Astrocyte of the cerebellum (primary cell): ENCODE data around the gene ZDHHC14.

ENCODE experiments used
- DNase-seq: peaks from one replicate; pipeline ENCODE4 v3.0.0-alpha.2; 2011; ENCODE audit warnings: low read depth
- H3K4me3 ChIP-seq: 2 replicates; pipeline ENCODE4 v1.5.1; 2011; ENCODE audit warnings: mild to moderate bottlenecking, low read depth, low read length, moderate library complexity
- in situ Hi-C: cut with HindIII; loops from 2 replicates; pipeline ENCODE4 v1.10.0; 2017; ENCODE audit warnings: low sequenced_read_pairs
- TF ChIP-seq, protein P1 (sequence below): IDR thresholded peaks from 2 replicates; pipeline ENCODE4 v1.5.1; 2012; ENCODE audit warnings: low read length, low read depth, moderate library complexity, mild to moderate bottlenecking; ENCODE audit errors: missing control alignments

ZDHHC14 gene

DNA sequence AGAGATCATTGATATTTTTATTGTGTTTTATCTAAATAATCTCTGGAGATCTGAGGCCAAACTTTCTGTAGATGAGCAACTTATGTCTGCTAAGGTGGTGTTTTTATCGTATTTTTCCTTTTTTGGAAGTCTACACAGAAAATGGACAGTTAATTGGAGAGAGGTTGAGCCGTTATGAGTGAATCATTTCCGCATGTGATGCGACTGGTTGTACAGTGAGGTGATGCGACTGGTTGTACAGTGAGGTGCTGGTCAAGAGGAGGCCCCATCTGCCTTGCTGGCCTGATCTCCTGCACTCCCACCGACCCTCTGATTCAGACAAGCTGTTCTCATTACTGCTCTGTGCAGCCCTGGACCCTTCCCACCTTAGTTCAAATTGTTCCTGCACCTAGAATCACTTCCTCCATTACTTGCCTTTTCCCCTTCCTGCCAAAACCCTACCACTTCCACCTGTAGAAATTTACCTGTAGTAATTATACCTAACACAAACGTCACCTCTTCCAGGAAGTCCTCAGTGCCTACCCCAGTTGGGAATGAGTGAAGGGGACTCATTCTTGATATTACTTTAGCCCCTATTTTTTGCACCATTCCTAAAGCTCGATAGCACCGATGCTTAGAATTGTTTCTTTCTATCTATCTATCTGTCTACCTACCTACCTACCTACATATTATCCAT lies 100.3 kb downstream of the ZDHHC14 start:
- DNase-seq: no peak
- TF ChIP-seq, protein P1, sequence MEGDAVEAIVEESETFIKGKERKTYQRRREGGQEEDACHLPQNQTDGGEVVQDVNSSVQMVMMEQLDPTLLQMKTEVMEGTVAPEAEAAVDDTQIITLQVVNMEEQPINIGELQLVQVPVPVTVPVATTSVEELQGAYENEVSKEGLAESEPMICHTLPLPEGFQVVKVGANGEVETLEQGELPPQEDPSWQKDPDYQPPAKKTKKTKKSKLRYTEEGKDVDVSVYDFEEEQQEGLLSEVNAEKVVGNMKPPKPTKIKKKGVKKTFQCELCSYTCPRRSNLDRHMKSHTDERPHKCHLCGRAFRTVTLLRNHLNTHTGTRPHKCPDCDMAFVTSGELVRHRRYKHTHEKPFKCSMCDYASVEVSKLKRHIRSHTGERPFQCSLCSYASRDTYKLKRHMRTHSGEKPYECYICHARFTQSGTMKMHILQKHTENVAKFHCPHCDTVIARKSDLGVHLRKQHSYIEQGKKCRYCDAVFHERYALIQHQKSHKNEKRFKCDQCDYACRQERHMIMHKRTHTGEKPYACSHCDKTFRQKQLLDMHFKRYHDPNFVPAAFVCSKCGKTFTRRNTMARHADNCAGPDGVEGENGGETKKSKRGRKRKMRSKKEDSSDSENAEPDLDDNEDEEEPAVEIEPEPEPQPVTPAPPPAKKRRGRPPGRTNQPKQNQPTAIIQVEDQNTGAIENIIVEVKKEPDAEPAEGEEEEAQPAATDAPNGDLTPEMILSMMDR: no peak
- in situ Hi-C loops: no loop called here
- no peak overlapping the region for H3K4me3 ChIP-seq

DNA sequence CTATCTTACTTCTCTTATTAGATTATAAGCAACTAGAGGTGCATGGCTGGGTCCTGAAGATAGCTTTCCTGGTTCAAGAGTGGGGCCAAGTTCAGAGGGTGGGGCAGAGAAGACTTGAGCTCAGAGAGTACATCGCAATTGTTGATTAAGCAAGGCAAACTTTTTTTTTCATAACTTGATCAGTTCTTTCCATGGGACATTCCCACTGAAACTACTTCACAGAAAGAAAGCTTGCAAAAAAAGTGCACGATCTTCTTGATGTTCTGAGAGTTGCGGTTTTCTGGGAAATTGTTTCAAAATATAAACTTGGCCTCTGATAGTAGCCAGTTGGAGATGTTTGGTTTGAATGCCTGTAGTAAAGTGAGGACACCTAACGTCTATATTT lies 100.9 kb downstream of the ZDHHC14 start:
- TF ChIP-seq, protein P1: no peak
- no peak overlapping the region for H3K4me3 ChIP-seq
- no peak for DNase-seq
- in situ Hi-C loops: no loop called here

DNA sequence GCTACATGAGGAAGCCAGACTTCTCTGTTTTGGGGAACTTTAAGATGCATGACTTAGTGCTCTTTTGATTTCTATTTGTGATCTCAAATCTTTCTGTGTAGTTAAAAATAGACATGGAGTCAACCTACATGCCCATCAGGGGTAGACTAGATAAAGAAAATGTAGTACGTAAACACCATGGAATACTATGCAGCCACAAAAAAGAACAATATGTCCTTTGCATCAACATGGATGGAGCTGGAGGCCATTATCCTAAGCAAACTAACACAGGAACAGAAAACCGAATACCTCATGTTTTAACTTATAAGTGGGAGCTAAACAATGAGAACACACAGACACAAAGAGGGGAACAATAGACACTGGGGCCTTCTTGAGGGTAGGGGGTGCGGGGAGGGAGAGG lies 102.8 kb downstream of the ZDHHC14 start:
- no peak for DNase-seq
- in situ Hi-C loops: no loop called here
- no peak overlapping the region for H3K4me3 ChIP-seq
- TF ChIP-seq, protein P1: no peak

DNA sequence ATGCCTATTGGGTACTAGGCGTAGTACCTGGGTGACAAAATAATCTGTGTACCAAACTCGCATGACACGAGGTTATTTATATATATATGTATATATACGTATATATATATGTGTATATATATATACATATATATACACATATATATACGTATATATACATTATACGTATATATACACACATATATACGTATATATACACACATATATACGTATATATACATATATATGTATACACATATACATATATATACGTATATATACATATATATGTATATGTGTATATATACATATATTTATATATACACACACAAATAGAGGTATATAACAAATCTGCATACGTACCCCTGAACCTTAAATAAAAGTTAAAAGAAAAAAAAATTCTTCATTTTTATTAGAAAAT lies 103.2 kb downstream of the ZDHHC14 start:
- TF ChIP-seq, protein P1: no peak

DNA sequence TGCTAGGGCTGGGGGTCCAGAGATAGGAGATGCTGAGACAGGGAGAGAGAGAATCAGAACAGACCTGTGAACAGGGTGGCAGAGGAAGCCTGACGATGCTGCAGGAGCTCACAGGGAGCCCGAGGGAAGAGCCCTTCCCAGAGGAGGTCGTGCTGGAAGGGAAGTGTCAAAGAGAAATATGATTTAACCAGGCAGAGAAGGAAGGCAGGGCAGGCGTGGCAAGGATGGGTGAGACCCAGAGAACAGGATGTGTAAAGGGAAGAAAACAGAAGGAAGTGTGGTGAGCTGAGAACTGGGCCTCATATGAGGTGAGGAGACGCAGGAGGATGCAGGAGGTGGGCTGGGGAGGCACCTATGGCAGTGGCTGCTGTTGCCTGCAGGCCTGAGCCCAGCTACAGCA lies 105.6 kb downstream of the ZDHHC14 start:
- no peak for DNase-seq
- in situ Hi-C loops: no loop called here
- TF ChIP-seq, protein P1: no peak
- H3K4me3 ChIP-seq: no peak overlapping the region

More for the DNA sequence above, 103.2 kb downstream of the ZDHHC14 start:
- no peak for DNase-seq
- no peak overlapping the region for H3K4me3 ChIP-seq
- in situ Hi-C loops: no loop called here

DNA sequence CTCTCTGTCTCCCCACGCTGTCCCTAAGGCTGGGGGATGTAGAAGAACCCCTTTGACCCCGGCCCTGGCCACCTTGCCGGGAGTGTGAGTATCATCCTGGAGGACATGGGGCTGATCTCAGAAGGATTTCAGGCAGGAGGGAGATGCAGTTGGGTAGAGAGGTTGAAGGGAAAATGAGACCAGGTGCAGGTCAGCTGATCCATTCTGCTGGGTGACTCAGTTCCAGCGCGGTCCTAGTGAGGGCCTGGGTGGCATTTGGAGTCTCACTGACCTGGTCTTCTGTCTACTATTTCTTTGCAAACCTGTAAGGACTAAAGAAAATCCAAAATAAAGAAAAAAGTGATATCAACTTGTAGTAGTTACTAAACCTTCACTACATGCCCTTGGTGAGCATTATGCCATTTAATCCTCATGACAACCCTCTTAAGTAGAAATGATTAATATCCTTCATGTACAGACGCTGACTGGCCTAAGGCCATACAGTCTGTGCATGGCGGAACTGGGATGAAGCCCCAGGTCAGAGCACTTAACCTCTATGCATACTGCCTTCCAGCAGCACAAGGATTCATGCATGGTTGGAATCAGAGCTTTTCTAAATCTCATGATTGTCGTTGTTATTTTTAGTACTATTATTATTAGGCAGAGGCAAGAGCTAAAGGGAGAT lies 106.3 kb downstream of the ZDHHC14 start:
- in situ Hi-C loops: no loop called here

More for the DNA sequence above, 106.3 kb downstream of the ZDHHC14 start:
- TF ChIP-seq, protein P1: no peak
- H3K4me3 ChIP-seq: no peak overlapping the region
- no peak for DNase-seq
